DND-41 (cell line): ENCODE data around the gene NKX6-1.

Source experiments
- CTCF ChIP-seq: IDR thresholded peaks from 2 replicates; pipeline ENCODE4 v1.5.1; 2012; ENCODE audit warnings: borderline replicate concordance, low read length, moderate library complexity, mild to moderate bottlenecking; ENCODE audit not compliant: poor library complexity, severe bottlenecking; ENCODE audit errors: extremely low read depth
- EZH2 ChIP-seq: IDR thresholded peaks from 3 replicates; pipeline ENCODE4 v1.6.1; 2012; ENCODE audit warnings: borderline replicate concordance, low read depth, mild to moderate bottlenecking, moderate library complexity, low read length, inconsistent platforms; ENCODE audit not compliant: severe bottlenecking

DNA sequence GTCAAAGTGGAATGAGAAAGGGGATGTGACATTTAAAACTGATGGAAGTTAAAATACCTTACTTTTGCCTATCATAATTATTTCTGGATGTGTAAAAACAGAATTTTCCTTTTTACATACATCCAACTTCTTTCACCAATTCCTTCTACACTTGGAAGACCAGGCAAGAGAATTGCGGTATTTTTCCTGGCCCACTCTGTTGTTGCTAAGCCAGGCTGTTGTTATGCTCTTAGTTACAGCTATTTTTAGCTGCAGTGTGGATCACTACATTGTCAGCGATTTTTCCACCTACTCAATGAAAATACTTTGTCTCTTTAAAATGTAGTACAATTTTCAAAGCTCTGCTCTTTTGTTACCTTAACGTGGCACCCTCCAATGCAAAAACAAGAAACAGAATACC lies 43.4 kb downstream of the NKX6-1 start:
- TF ChIP-seq EZH2 (no peak), CTCF (no peak)
